Measurements from ENCODE around the gene BUB3. TPM values are rescaled to one million over a fixed set of nuclear protein-coding genes. Genes with fewer than 3 reads are reported as not detected.

Gene BUB3
- total and polyA plus RNA-seq, 2 of the 8 experiments (the other 6 are each of a cell fraction or from before 2014, with no cell fraction given): 183 to 207 TPM

DNA sequence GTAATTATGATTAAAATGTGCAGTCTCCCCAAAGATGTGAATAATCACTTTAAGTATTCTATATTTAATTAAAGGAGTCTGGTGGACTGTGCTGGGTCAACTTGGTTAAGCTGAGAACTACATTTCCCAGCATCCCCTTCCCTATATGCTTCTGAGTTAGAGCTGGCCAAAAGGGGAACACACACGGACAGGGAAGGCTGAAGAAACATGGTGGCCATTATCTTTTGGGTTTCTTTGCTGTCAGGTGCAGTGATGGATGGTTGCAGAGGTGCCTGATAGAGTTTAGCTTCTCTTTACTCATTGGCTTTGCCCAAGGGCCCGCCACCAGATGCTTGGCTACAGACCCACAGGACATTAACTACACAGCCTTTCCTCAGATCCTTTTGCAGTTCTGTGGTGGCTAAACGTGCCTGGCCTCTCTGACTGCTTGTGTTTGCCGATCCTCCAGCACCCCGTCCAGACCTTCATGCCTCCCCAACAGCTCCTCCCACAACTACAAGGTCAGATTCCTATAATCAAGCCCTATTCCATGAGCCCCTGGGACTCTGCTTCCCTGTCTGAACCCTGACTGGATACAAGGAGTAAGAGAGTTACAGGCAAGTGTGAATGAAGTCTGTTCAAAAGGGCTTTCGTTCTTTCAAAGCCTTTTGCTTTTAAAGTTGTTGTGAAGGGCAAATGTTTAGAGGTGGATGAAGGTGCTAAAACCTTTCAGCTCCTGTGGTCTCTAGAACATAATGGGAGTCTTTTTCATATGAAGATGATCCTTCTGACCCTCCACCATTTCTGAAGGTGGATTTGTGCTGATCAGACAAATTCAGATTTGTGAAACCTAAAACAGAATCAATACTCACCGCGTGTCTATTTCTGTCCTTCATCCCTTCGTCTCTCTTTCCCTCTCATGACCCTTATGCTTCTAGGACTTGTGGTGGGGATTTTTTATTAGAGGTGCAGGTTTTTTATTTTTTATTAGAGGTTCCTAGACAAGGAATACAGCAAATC lies 21.5 kb downstream of the BUB3 start:
- no peak overlapping the region for H3K27ac ChIP-seq (ENCODE audit: low read depth, low read length)
- CTCF ChIA-PET (ENCODE audit: partially characterized antibody): interaction anchor here (0.6 to 1.7 kb wide), 3 partner anchors 10 to 404 kb away, joined by 3 to 11 read pairs (median 3); no protein-coding TSS in a partner anchor
- 84% methylated on average over 9 of the region's 9 CpGs; no CpG with 5 or more reads in 1 of the 2 experiments for WGBS, 2 experiments (ENCODE audit: extremely low coverage in 1 of 2, insufficient coverage in 1 of 2, insufficient read length in 1 of 2, insufficient replicate concordance in 2 of 2, low coverage in 1 of 2, low lambda C conversion rate in 2 of 2, missing lambda C conversion rate in 1 of 2)

More for the DNA sequence above, 21.5 kb downstream of the BUB3 start:
- FAIRE-seq (no peak), DNase-seq (ENCODE audit: low read depth in 1 of 2, low spot score in 2 of 2) (no peak)
- H3K4me3 ChIP-seq (ENCODE audit: extremely low read depth in 1 of 4, insufficient read depth in 2 of 4, low read depth in 3 of 4, low read length in 4 of 4): no peak overlapping the region
- H3K4ac ChIP-seq (replicated peaks; ENCODE audit: insufficient read length, low read depth, low read length): no peak overlapping the region
- H4K8ac ChIP-seq (ENCODE audit: extremely low read depth, insufficient read depth, low read length): no peak overlapping the region
- no peak overlapping the region for H2BK15ac ChIP-seq (ENCODE audit: low read length)
- H3K79me2 ChIP-seq (ENCODE audit: control insufficient read depth in 1 of 2, insufficient read depth in 2 of 2, low read length in 2 of 2): peaks cover 0 to 6% of the 10 kb centered on the region in 2 experiments; a peak in 1 of 4 replicates
- H3K23me2 ChIP-seq (ENCODE audit: low read depth, low read length): no peaks in the 10 kb centered on the region
- H2AK5ac ChIP-seq (ENCODE audit: low read depth, low read length): no peak overlapping the region
- no peak overlapping the region for H3K9ac ChIP-seq (replicated peaks in 1 of 4; ENCODE audit: extremely low read depth in 1 of 4, low read depth in 3 of 4, low read length in 3 of 4)
- no peak overlapping the region for H4K5ac ChIP-seq (ENCODE audit: insufficient read length, low read depth, low read length)
- H2BK5ac ChIP-seq (ENCODE audit: low read depth, low read length): no peak overlapping the region
- H2BK20ac ChIP-seq (ENCODE audit: low read length): no peak overlapping the region
- no peak overlapping the region for H2AFZ ChIP-seq (ENCODE audit: low read length)
- no peak overlapping the region for H3K18ac ChIP-seq (ENCODE audit: extremely low read depth, low read length)
- TF ChIP-seq SIN3A (conservative IDR thresholded peaks at IDR 0.05 in 1 of 2, IDR thresholded peaks at IDR 0.05 in 1 of 2; ENCODE audit: low read depth in 1 of 2, low read length in 2 of 2) (no peak), SAP30 (IDR thresholded peaks at IDR 0.05; ENCODE audit: insufficient read depth, insufficient replicate concordance, low read length) (no peak), SIX5 (IDR thresholded peaks at IDR 0.05; ENCODE audit: low read depth, low read length) (peak; percentile 40)
- peaks cover 0 to 13% (median 3%) of the 10 kb centered on the region in 4 experiments; a peak in 6 of 8 replicates for H3K36me3 ChIP-seq (ENCODE audit: control insufficient read depth in 2 of 4, insufficient read depth in 4 of 4, low read length in 3 of 4)
- H3K56ac ChIP-seq (replicated peaks; ENCODE audit: insufficient read length, low read depth, low read length): peak overlapping the region; percentile 83
- H3K4me2 ChIP-seq (ENCODE audit: insufficient read depth in 1 of 2, low read depth in 2 of 2, low read length in 2 of 2): no peak overlapping the region
- H3K79me1 ChIP-seq (ENCODE audit: low read depth, low read length): no peaks in the 10 kb centered on the region; the same call in 1 of the 2 replicates
- H3K9me3 ChIP-seq (ENCODE audit: insufficient read depth in 2 of 2, low read depth in 1 of 2, low read length in 1 of 2): no peaks in the 10 kb centered on the region
- no peaks in the 10 kb centered on the region for H3K4me1 ChIP-seq (replicated peaks in 1 of 4; ENCODE audit: control insufficient read depth in 3 of 4, insufficient read depth in 4 of 4, low read length in 3 of 4)
- H3K27me3 ChIP-seq (replicated peaks in 1 of 4; ENCODE audit: control insufficient read depth in 3 of 4, extremely low read depth in 1 of 4, insufficient read depth in 3 of 4, low read length in 3 of 4): no peaks in the 10 kb centered on the region
- H2BK120ac ChIP-seq (replicated peaks; ENCODE audit: low read depth, low read length): no peak overlapping the region
- H4K91ac ChIP-seq (replicated peaks; ENCODE audit: insufficient read length, low read length): no peak overlapping the region
- no peak overlapping the region for H2BK12ac ChIP-seq (ENCODE audit: low read depth, low read length)
- POLR2A ChIA-PET (ENCODE audit: partially characterized antibody): interaction anchor here (1.3 to 2.2 kb wide), 3 partner anchors 9 to 153 kb away, joined by 3 to 6 read pairs (median 5); no protein-coding TSS in a partner anchor
- no peak overlapping the region for H3K23ac ChIP-seq (ENCODE audit: insufficient read length)
- no peak overlapping the region for H3K14ac ChIP-seq (ENCODE audit: insufficient read length)
- no peaks in the 10 kb centered on the region for H4K20me1 ChIP-seq (replicated peaks in 1 of 2; ENCODE audit: control insufficient read depth in 1 of 2, insufficient read depth in 2 of 2, low read length in 2 of 2)

Measured in H1 (cell line).